ENCODE data around the gene ATP8B4. TPM values are rescaled to one million over a fixed set of nuclear protein-coding genes. Genes with fewer than 3 reads are reported as not detected.

Gene ATP8B4
- total and polyA plus RNA-seq, 5 donors from 2014 or later: 2.8 TPM; not detected in 4

GRCh38 chr15:49918121-49918520 lies 200.9 kb downstream of the ATP8B4 start:
- Mint-ChIP-seq H3K9me3 (peaks cover 0 to 3% (median 1%) of the 10 kb centered on the region in 7 donors), H3K4me1 (no peaks in the 10 kb centered on the region), H3K36me3 (no peaks in the 10 kb centered on the region), H3K4me3 (no peak overlapping the region), H3K27ac (no peak overlapping the region), H3K27me3 (peaks cover 4% of the 10 kb centered on the region)
- no peaks in the 10 kb centered on the region for H3K27me3 ChIP-seq (ENCODE audit: control insufficient read depth, insufficient read depth, low read length)
- H3K9me3 ChIP-seq (ENCODE audit: control insufficient read depth in 2 of 2, low read length in 2 of 2): no peaks in the 10 kb centered on the region
- no peak overlapping the region for H3K4me3 ChIP-seq (ENCODE audit: low read depth, low read length)
- no peak overlapping the region for H3K27ac ChIP-seq (ENCODE audit: insufficient read depth, low read length, poor library complexity, severe bottlenecking)
- H3K4me1 ChIP-seq (ENCODE audit: control insufficient read depth, insufficient read depth, low read length, poor library complexity, severe bottlenecking): no peaks in the 10 kb centered on the region
- H3K36me3 ChIP-seq (ENCODE audit: control insufficient read depth, insufficient read depth, low read length): no peaks in the 10 kb centered on the region
- no peak for DNase-seq
- no peak for ATAC-seq (ENCODE audit: low read depth in 2 of 2)

- Histone ChIP-seq H3K27me3 (ENCODE audit: control insufficient read depth, insufficient read depth, low read length) (no peaks in the 10 kb centered on the region), H3K4me1 (ENCODE audit: control insufficient read depth, insufficient read depth, low read length, poor library complexity, severe bottlenecking) (no peaks in the 10 kb centered on the region), H3K27ac (ENCODE audit: insufficient read depth, low read length, poor library complexity, severe bottlenecking) (no peak overlapping the region), H3K36me3 (ENCODE audit: control insufficient read depth, insufficient read depth, low read length) (no peaks in the 10 kb centered on the region), H3K4me3 (ENCODE audit: low read depth, low read length) (no peak overlapping the region), H3K9me3 (ENCODE audit: control insufficient read depth in 2 of 2, low read length in 2 of 2) (no peaks in the 10 kb centered on the region)
- Mint-ChIP-seq H3K36me3 (no peaks in the 10 kb centered on the region), H3K9me3 (peaks cover 0 to 4% (median 1%) of the 10 kb centered on the region in 7 donors), H3K4me1 (no peaks in the 10 kb centered on the region), H3K27me3 (peaks cover 4% of the 10 kb centered on the region), H3K4me3 (no peak overlapping the region), H3K27ac (no peak overlapping the region)
- DNase-seq: no peak
- ATAC-seq (ENCODE audit: low read depth in 2 of 2): no peak
Measured at GRCh38 chr15:49916998-49917397, 202.0 kb downstream of the ATP8B4 start.

GRCh38 chr15:49915822-49916221 lies 203.2 kb downstream of the ATP8B4 start:
- Histone ChIP-seq H3K36me3 (ENCODE audit: control insufficient read depth, insufficient read depth, low read length) (no peaks in the 10 kb centered on the region), H3K27ac (ENCODE audit: insufficient read depth, low read length, poor library complexity, severe bottlenecking) (no peak overlapping the region), H3K4me1 (ENCODE audit: control insufficient read depth, insufficient read depth, low read length, poor library complexity, severe bottlenecking) (no peaks in the 10 kb centered on the region), H3K27me3 (ENCODE audit: control insufficient read depth, insufficient read depth, low read length) (no peaks in the 10 kb centered on the region), H3K4me3 (ENCODE audit: low read depth, low read length) (no peak overlapping the region), H3K9me3 (ENCODE audit: control insufficient read depth in 2 of 2, low read length in 2 of 2) (no peaks in the 10 kb centered on the region)
- Mint-ChIP-seq H3K27ac (no peak overlapping the region), H3K27me3 (peaks cover 4% of the 10 kb centered on the region), H3K4me3 (no peak overlapping the region), H3K4me1 (no peaks in the 10 kb centered on the region), H3K9me3 (peaks cover 0 to 8% (median 2%) of the 10 kb centered on the region in 7 donors), H3K36me3 (no peaks in the 10 kb centered on the region)
- ATAC-seq (ENCODE audit: low read depth in 2 of 2) (no peak), DNase-seq (no peak)

GRCh38 chr15:49908933-49909295 lies 210.1 kb downstream of the ATP8B4 start:
- H3K36me3 ChIP-seq (ENCODE audit: control insufficient read depth, insufficient read depth, low read length): no peaks in the 10 kb centered on the region
- ATAC-seq (ENCODE audit: low read depth in 2 of 2) (no peak), DNase-seq (no peak)
- no peaks in the 10 kb centered on the region for H3K4me1 ChIP-seq (ENCODE audit: control insufficient read depth, insufficient read depth, low read length, poor library complexity, severe bottlenecking)
- Mint-ChIP-seq H3K4me1 (no peaks in the 10 kb centered on the region), H3K27ac (no peak overlapping the region), H3K27me3 (no peaks in the 10 kb centered on the region), H3K9me3 (peaks cover 0 to 14% (median 6%) of the 10 kb centered on the region in 7 donors), H3K4me3 (no peak overlapping the region), H3K36me3 (no peaks in the 10 kb centered on the region)
- H3K4me3 ChIP-seq (ENCODE audit: low read depth, low read length): no peak overlapping the region
- peaks cover 2 to 5% of the 10 kb centered on the region in 2 experiments for H3K9me3 ChIP-seq (ENCODE audit: control insufficient read depth in 2 of 2, low read length in 2 of 2)
- no peak overlapping the region for H3K27ac ChIP-seq (ENCODE audit: insufficient read depth, low read length, poor library complexity, severe bottlenecking)
- no peaks in the 10 kb centered on the region for H3K27me3 ChIP-seq (ENCODE audit: control insufficient read depth, insufficient read depth, low read length)

- no peak overlapping the region for H3K4me3 ChIP-seq (ENCODE audit: low read depth, low read length)
- Mint-ChIP-seq H3K27ac (no peak overlapping the region), H3K27me3 (no peaks in the 10 kb centered on the region), H3K4me3 (no peak overlapping the region), H3K9me3 (peaks cover 0 to 14% (median 6%) of the 10 kb centered on the region in 7 donors), H3K4me1 (no peaks in the 10 kb centered on the region), H3K36me3 (no peaks in the 10 kb centered on the region)
- no peak for ATAC-seq (ENCODE audit: low read depth in 2 of 2)
- peaks cover 2 to 5% of the 10 kb centered on the region in 2 experiments for H3K9me3 ChIP-seq (ENCODE audit: control insufficient read depth in 2 of 2, low read length in 2 of 2)
- DNase-seq: no peak
- no peaks in the 10 kb centered on the region for H3K36me3 ChIP-seq (ENCODE audit: control insufficient read depth, insufficient read depth, low read length)
- H3K27ac ChIP-seq (ENCODE audit: insufficient read depth, low read length, poor library complexity, severe bottlenecking): no peak overlapping the region
- H3K4me1 ChIP-seq (ENCODE audit: control insufficient read depth, insufficient read depth, low read length, poor library complexity, severe bottlenecking): no peaks in the 10 kb centered on the region
- H3K27me3 ChIP-seq (ENCODE audit: control insufficient read depth, insufficient read depth, low read length): no peaks in the 10 kb centered on the region
Measured at GRCh38 chr15:49908236-49908932, 210.6 kb downstream of the ATP8B4 start.

GRCh38 chr15:49906966-49907365 lies 212.1 kb downstream of the ATP8B4 start:
- no peak for DNase-seq
- peaks cover 0 to 12% (median 6%) of the 10 kb centered on the region in 7 donors for H3K9me3 Mint-ChIP-seq
- Histone ChIP-seq H3K9me3 (ENCODE audit: control insufficient read depth in 2 of 2, low read length in 2 of 2) (peaks cover 2 to 5% of the 10 kb centered on the region in 2 experiments), H3K4me1 (ENCODE audit: control insufficient read depth, insufficient read depth, low read length, poor library complexity, severe bottlenecking) (no peaks in the 10 kb centered on the region), H3K36me3 (ENCODE audit: control insufficient read depth, insufficient read depth, low read length) (no peaks in the 10 kb centered on the region), H3K4me3 (ENCODE audit: low read depth, low read length) (no peak overlapping the region), H3K27ac (ENCODE audit: insufficient read depth, low read length, poor library complexity, severe bottlenecking) (no peak overlapping the region), H3K27me3 (ENCODE audit: control insufficient read depth, insufficient read depth, low read length) (no peaks in the 10 kb centered on the region)
- no peak for ATAC-seq (ENCODE audit: low read depth in 2 of 2)
- H3K27me3 Mint-ChIP-seq: peaks cover 5% of the 10 kb centered on the region
- no peak overlapping the region for H3K27ac Mint-ChIP-seq
- no peaks in the 10 kb centered on the region for H3K36me3 Mint-ChIP-seq
- no peaks in the 10 kb centered on the region for H3K4me1 Mint-ChIP-seq
- no peak overlapping the region for H3K4me3 Mint-ChIP-seq

- no peak overlapping the region for H3K4me3 ChIP-seq (ENCODE audit: low read depth, low read length)
- Mint-ChIP-seq H3K36me3 (no peaks in the 10 kb centered on the region), H3K9me3 (peaks cover 0 to 7% (median 3%) of the 10 kb centered on the region in 7 donors), H3K4me3 (no peak overlapping the region), H3K27ac (no peak overlapping the region), H3K27me3 (peaks cover 9% of the 10 kb centered on the region), H3K4me1 (no peaks in the 10 kb centered on the region)
- H3K4me1 ChIP-seq (ENCODE audit: control insufficient read depth, insufficient read depth, low read length, poor library complexity, severe bottlenecking): no peaks in the 10 kb centered on the region
- no peak for DNase-seq
- no peak for ATAC-seq (ENCODE audit: low read depth in 2 of 2)
- H3K27me3 ChIP-seq (ENCODE audit: control insufficient read depth, insufficient read depth, low read length): no peaks in the 10 kb centered on the region
- no peaks in the 10 kb centered on the region for H3K36me3 ChIP-seq (ENCODE audit: control insufficient read depth, insufficient read depth, low read length)
- H3K27ac ChIP-seq (ENCODE audit: insufficient read depth, low read length, poor library complexity, severe bottlenecking): no peak overlapping the region
- peaks cover 1 to 2% of the 10 kb centered on the region in 2 experiments for H3K9me3 ChIP-seq (ENCODE audit: control insufficient read depth in 2 of 2, low read length in 2 of 2)
Measured at GRCh38 chr15:49905221-49905620, 213.8 kb downstream of the ATP8B4 start.

- ATAC-seq (ENCODE audit: low read depth in 2 of 2) (no peak), DNase-seq (no peak)
- H3K36me3 ChIP-seq (ENCODE audit: control insufficient read depth, insufficient read depth, low read length): no peaks in the 10 kb centered on the region
- Mint-ChIP-seq H3K4me1 (no peaks in the 10 kb centered on the region), H3K4me3 (no peak overlapping the region), H3K27ac (no peak overlapping the region), H3K27me3 (peaks cover 9% of the 10 kb centered on the region), H3K9me3 (peaks cover 0 to 7% (median 0%) of the 10 kb centered on the region in 7 donors), H3K36me3 (no peaks in the 10 kb centered on the region)
- no peak overlapping the region for H3K4me3 ChIP-seq (ENCODE audit: low read depth, low read length)
- H3K9me3 ChIP-seq (ENCODE audit: control insufficient read depth in 2 of 2, low read length in 2 of 2): no peaks in the 10 kb centered on the region
- H3K27me3 ChIP-seq (ENCODE audit: control insufficient read depth, insufficient read depth, low read length): no peaks in the 10 kb centered on the region
- H3K27ac ChIP-seq (ENCODE audit: insufficient read depth, low read length, poor library complexity, severe bottlenecking): no peak overlapping the region
- H3K4me1 ChIP-seq (ENCODE audit: control insufficient read depth, insufficient read depth, low read length, poor library complexity, severe bottlenecking): no peaks in the 10 kb centered on the region
Measured at GRCh38 chr15:49904296-49904695, 214.7 kb downstream of the ATP8B4 start.

Measured in CD4-positive, CD25-positive, alpha-beta regulatory T cell (primary cell).